GM23338 (cell line): ENCODE measurements around the gene ADAMTS17. TPM values are rescaled to one million over a fixed set of nuclear protein-coding genes. Genes with fewer than 3 reads are reported as not detected.

ENCODE experiments used
- ATAC-seq: fragments of 200-7000 bp; cut with Tn5 transposase; 3 replicates; pipeline ENCODE4 v1.9.1; 2020
- DNase-seq: peaks from one replicate; pipeline ENCODE4 v3.0.0-alpha.2; 2015; ENCODE audit warnings: low spot score
- H2AFZ ChIP-seq: fragments of 200-600 bp; sonication (generic); 2 replicates; pipeline ENCODE4 v1.8.0; 2016; ENCODE audit warnings: antibody characterized with exemption, mild to moderate bottlenecking, moderate library complexity
- H3F3A ChIP-seq: fragments of 200-600 bp; sonication (generic); replicated peaks from 2 replicates; pipeline ENCODE4 v1.8.0; 2017; ENCODE audit warnings: antibody characterized with exemption, mixed run types, low read depth
- H3K27ac ChIP-seq: fragments of 200-600 bp; sonication (generic); 2 replicates; pipeline ENCODE4 v1.6.1; 2016; ENCODE audit warnings: low read depth
- H3K27me3 ChIP-seq: fragments of 200-600 bp; sonication (generic); 2 replicates; pipeline ENCODE4 v1.8.0; 2016; ENCODE audit warnings: mild to moderate bottlenecking, mixed run types, moderate library complexity; ENCODE audit not compliant: insufficient read depth
- H3K36me3 ChIP-seq: fragments of 200-600 bp; sonication (generic); 2 replicates; pipeline ENCODE4 v1.8.0; 2016; ENCODE audit warnings: mild to moderate bottlenecking; ENCODE audit not compliant: insufficient read depth
- H3K4me1 ChIP-seq: fragments of 200-600 bp; sonication (generic); 2 replicates; pipeline ENCODE4 v1.8.0; 2016; ENCODE audit warnings: mild to moderate bottlenecking, moderate library complexity; ENCODE audit not compliant: insufficient read depth
- H3K4me2 ChIP-seq: fragments of 200-600 bp; sonication (generic); 2 replicates; pipeline ENCODE4 v1.7.1; 2017; ENCODE audit warnings: mixed run types
- H3K4me3 ChIP-seq: fragments of 200-600 bp; sonication (generic); 2 replicates; pipeline ENCODE4 v1.6.1; 2016; ENCODE audit warnings: mixed run types
- H3K79me2 ChIP-seq: fragments of 200-600 bp; sonication (generic); replicated peaks from 2 replicates; pipeline ENCODE4 v1.8.0; 2017; ENCODE audit warnings: mild to moderate bottlenecking; ENCODE audit not compliant: insufficient read depth
- H3K9me2 ChIP-seq: fragments of 200-600 bp; sonication (generic); 2 replicates; pipeline ENCODE4 v1.8.0; 2017; ENCODE audit not compliant: insufficient read depth
- H4K20me1 ChIP-seq: fragments of 200-600 bp; sonication (generic); replicated peaks from 2 replicates; pipeline ENCODE4 v1.8.0; 2017; ENCODE audit warnings: mild to moderate bottlenecking; ENCODE audit not compliant: insufficient read depth
- H3K27ac Mint-ChIP-seq: 2 replicates; pipeline ENCODE4 v1.8.0; 2020; ENCODE audit warnings: inconsistent platforms, mild to moderate bottlenecking, moderate library complexity, mixed read lengths
- H3K27me3 Mint-ChIP-seq: 3 replicates; pipeline ENCODE4 v1.8.0; 2022; ENCODE audit warnings: low read depth, mild to moderate bottlenecking, moderate library complexity, mixed read lengths, inconsistent platforms; ENCODE audit not compliant: insufficient read depth, poor library complexity
- H3K36me3 Mint-ChIP-seq: 3 replicates; pipeline ENCODE4 v1.8.0; 2021; ENCODE audit warnings: low read depth, mild to moderate bottlenecking, inconsistent platforms, moderate library complexity, mixed read lengths
- H3K4me1 Mint-ChIP-seq: 3 replicates; pipeline ENCODE4 v1.8.0; 2020; ENCODE audit warnings: mild to moderate bottlenecking, inconsistent platforms, mixed read lengths
- H3K4me3 Mint-ChIP-seq: 3 replicates; pipeline ENCODE4 v1.8.0; 2021; ENCODE audit warnings: moderate library complexity, mild to moderate bottlenecking, inconsistent platforms, mixed read lengths
- H3K9me3 Mint-ChIP-seq: 3 replicates; pipeline ENCODE4 v1.8.0; 2020; ENCODE audit warnings: moderate library complexity, mild to moderate bottlenecking, inconsistent platforms, mixed read lengths
- CTCF ChIP-seq, 2 experiments: fragments of 200-600 bp in 1 of 2; sonication (generic) in 1 of 2; conservative IDR thresholded peaks; 2 replicates each; pipeline versions ENCODE4 v1.5.1 to v1.6.1; 2016 to 2017; ENCODE audit warnings: antibody characterized with exemption in 2 of 2, low read depth in 2 of 2, mild to moderate bottlenecking in 2 of 2, moderate library complexity in 1 of 2
- EZH2 ChIP-seq: fragments of 200-600 bp; sonication (generic); IDR thresholded peaks from one replicate; pipeline ENCODE4 v1.8.0; 2017; ENCODE audit warnings: antibody characterized with exemption, mild to moderate bottlenecking, low read depth; ENCODE audit not compliant: unreplicated experiment
- EZH2phosphoT487 ChIP-seq: fragments of 200-600 bp; sonication (generic); IDR thresholded peaks from one replicate; pipeline ENCODE4 v1.8.1; 2018; ENCODE audit warnings: antibody characterized with exemption; ENCODE audit not compliant: unreplicated experiment
- NANOG ChIP-seq: IDR thresholded peaks from 2 replicates; pipeline ENCODE4 v1.6.1; 2016; ENCODE audit warnings: antibody characterized with exemption, borderline replicate concordance
- POLR2AphosphoS5 ChIP-seq: IDR thresholded peaks from 2 replicates; pipeline ENCODE4 v1.6.1; 2016; ENCODE audit warnings: antibody characterized with exemption, low read depth
- STAT1 ChIP-seq: IDR thresholded peaks from one replicate; pipeline ENCODE4 v1.6.1; 2016; ENCODE audit warnings: antibody characterized with exemption; ENCODE audit not compliant: unreplicated experiment
- polyA plus RNA-seq: library from polyadenylated mRNA; unstranded; fragments of >200 nt; fragmentation: Nextera tagmentation; extraction: Ambion mirVana; gene quantifications from 2 replicates; pipeline ENCODE4 v1.2.1, GENCODE V29; 2016
- total RNA-seq: library from RNA; depleted of rRNA; stranded (reverse); fragments of >200 nt; shearing (Covaris generic); gene quantifications from 2 replicates; pipeline ENCODE4 v1.2.3, GENCODE V29; 2014
- TF ChIP-seq, protein P1 (sequence below): IDR thresholded peaks from one replicate; pipeline ENCODE4 v1.6.1; 2018; ENCODE audit warnings: antibody characterized with exemption; ENCODE audit not compliant: unreplicated experiment
- TF ChIP-seq, protein P2 (sequence below): IDR thresholded peaks from 2 replicates; pipeline ENCODE4 v1.6.1; 2016; ENCODE audit warnings: antibody characterized with exemption

ADAMTS17 gene
- total and polyA plus RNA-seq, 2 experiments from 2014 or later: 0.60 to 3.8 TPM

- TF ChIP-seq, protein P1, sequence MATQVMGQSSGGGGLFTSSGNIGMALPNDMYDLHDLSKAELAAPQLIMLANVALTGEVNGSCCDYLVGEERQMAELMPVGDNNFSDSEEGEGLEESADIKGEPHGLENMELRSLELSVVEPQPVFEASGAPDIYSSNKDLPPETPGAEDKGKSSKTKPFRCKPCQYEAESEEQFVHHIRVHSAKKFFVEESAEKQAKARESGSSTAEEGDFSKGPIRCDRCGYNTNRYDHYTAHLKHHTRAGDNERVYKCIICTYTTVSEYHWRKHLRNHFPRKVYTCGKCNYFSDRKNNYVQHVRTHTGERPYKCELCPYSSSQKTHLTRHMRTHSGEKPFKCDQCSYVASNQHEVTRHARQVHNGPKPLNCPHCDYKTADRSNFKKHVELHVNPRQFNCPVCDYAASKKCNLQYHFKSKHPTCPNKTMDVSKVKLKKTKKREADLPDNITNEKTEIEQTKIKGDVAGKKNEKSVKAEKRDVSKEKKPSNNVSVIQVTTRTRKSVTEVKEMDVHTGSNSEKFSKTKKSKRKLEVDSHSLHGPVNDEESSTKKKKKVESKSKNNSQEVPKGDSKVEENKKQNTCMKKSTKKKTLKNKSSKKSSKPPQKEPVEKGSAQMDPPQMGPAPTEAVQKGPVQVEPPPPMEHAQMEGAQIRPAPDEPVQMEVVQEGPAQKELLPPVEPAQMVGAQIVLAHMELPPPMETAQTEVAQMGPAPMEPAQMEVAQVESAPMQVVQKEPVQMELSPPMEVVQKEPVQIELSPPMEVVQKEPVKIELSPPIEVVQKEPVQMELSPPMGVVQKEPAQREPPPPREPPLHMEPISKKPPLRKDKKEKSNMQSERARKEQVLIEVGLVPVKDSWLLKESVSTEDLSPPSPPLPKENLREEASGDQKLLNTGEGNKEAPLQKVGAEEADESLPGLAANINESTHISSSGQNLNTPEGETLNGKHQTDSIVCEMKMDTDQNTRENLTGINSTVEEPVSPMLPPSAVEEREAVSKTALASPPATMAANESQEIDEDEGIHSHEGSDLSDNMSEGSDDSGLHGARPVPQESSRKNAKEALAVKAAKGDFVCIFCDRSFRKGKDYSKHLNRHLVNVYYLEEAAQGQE: no peak
- TF ChIP-seq CTCF (conservative IDR thresholded peaks at IDR 0.05; ENCODE audit: low read depth in 2 of 2): no peak
- TF ChIP-seq POLR2AphosphoS5: no peak
- TF ChIP-seq STAT1: no peak
These were observed 415.9 kb downstream of the ADAMTS17 start (continued) for GRCh38 chr15:99925661-99926461.

DNA sequence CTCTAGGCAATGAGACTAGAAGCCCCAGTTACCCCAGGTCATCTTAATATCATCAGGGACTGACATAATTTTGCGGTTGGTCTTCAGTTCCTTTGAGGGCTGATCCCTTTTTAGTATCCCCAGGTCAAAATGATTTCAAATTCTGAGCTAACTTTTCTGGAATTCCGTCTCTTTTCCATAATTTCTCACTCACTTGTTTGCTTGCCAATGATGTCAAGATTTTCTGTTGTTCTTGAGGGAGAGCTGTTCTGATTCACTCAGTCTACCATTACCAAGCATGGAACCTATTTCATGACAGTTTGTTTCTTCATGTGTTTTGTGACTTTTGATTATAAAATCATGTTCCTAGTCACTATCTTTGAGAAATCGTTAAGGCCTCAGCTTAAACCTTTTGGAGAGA is 418.1 kb downstream of the ADAMTS17 start:
- H3K79me2 ChIP-seq: no peaks in the 10 kb centered on the region
- H3K27ac ChIP-seq: no peak overlapping the region
- H2AFZ ChIP-seq: no peak overlapping the region
- peaks cover 7% of the 10 kb centered on the region; the same call in 2 of the 3 replicates for H3K9me3 Mint-ChIP-seq
- H3K4me1 ChIP-seq: peaks cover under 1% of the 10 kb centered on the region; the same call in 1 of the 2 replicates
- H3K36me3 Mint-ChIP-seq: no peaks in the 10 kb centered on the region; the same call in 2 of the 3 replicates
- H3K4me2 ChIP-seq: no peak overlapping the region
- ATAC-seq (no peak), DNase-seq (no peak)
- H3K4me1 Mint-ChIP-seq: 0 out of 3 replicates have a peak, but pooled peaks cover 3% of the 10 kb centered on the region
- peaks cover 2% of the 10 kb centered on the region for H3F3A ChIP-seq
- H3K27me3 ChIP-seq: peaks cover 18% of the 10 kb centered on the region
- no peaks in the 10 kb centered on the region for H3K36me3 ChIP-seq
- H4K20me1 ChIP-seq: no peaks in the 10 kb centered on the region
- H3K4me3 ChIP-seq: no peak overlapping the region
- no peaks in the 10 kb centered on the region for H3K9me2 ChIP-seq
- no peak overlapping the region for H3K27ac Mint-ChIP-seq
- H3K4me3 Mint-ChIP-seq: no peak overlapping the region
- peaks cover 9% of the 10 kb centered on the region for H3K27me3 Mint-ChIP-seq
- TF ChIP-seq, protein P2, sequence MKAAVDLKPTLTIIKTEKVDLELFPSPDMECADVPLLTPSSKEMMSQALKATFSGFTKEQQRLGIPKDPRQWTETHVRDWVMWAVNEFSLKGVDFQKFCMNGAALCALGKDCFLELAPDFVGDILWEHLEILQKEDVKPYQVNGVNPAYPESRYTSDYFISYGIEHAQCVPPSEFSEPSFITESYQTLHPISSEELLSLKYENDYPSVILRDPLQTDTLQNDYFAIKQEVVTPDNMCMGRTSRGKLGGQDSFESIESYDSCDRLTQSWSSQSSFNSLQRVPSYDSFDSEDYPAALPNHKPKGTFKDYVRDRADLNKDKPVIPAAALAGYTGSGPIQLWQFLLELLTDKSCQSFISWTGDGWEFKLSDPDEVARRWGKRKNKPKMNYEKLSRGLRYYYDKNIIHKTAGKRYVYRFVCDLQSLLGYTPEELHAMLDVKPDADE: no peak
- TF ChIP-seq EZH2phosphoT487 (no peak), CTCF (conservative IDR thresholded peaks at IDR 0.05; ENCODE audit: low read depth in 2 of 2) (no peak), EZH2 (no peak), NANOG (no peak), POLR2AphosphoS5 (no peak), STAT1 (no peak)
- TF ChIP-seq, protein P1: no peak
